Vagina (tissue), 2 donors: ENCODE data around the gene ATP11B. TPM values are rescaled to one million over a fixed set of nuclear protein-coding genes. Genes with fewer than 3 reads are reported as not detected.
A peak's percentile ranks its signal among the peaks of the same experiment; 100 is the strongest.

ENCODE experiments used
- DNase-seq, 2 donors: peaks; one replicate each; pipeline ENCODE4 v3.0.0-alpha.2; 2017; ENCODE audit errors: extremely low spot score in 2 of 2
- H3K27ac ChIP-seq: fragments of 200-600 bp; sonication (generic); one replicate; pipeline ENCODE4 v1.5.1; 2019
- H3K27me3 ChIP-seq: fragments of 200-600 bp; sonication (generic); one replicate; pipeline ENCODE4 v1.5.1; 2019
- H3K36me3 ChIP-seq, 2 donors: fragments of 200-600 bp; sonication (generic); one replicate each; pipeline ENCODE4 v1.5.1; 2017 to 2019
- H3K4me1 ChIP-seq: fragments of 200-600 bp; sonication (generic); one replicate; pipeline ENCODE4 v1.5.1; 2019
- H3K4me3 ChIP-seq, 2 donors: fragments of 200-600 bp; sonication (generic); 1 replicate in 1 of 2; 2 replicates in 1 of 2; pipeline ENCODE4 v1.5.1; 2016 to 2019
- H3K9me3 ChIP-seq: fragments of 200-600 bp; sonication (generic); one replicate; pipeline ENCODE4 v1.5.1; 2019
- CTCF ChIP-seq, 3 experiments: fragments of 450-650 bp in 2 of 3; fragments of 200-600 bp in 1 of 3; sonication (generic) in 1 of 3; IDR thresholded peaks; one replicate each; pipeline ENCODE4 v1.5.1; 2017 to 2019; ENCODE audit warnings: antibody characterized with exemption in 3 of 3, mild to moderate bottlenecking in 2 of 3, moderate library complexity in 2 of 3
- POLR2A ChIP-seq, 2 donors: fragments of 450-650 bp; IDR thresholded peaks; one replicate each; pipeline ENCODE4 v1.6.1; 2017; ENCODE audit warnings: antibody characterized with exemption in 2 of 2, mild to moderate bottlenecking in 2 of 2, moderate library complexity in 2 of 2
- POLR2AphosphoS5 ChIP-seq, 2 donors: sonication (generic); formaldehyde crosslinking; IDR thresholded peaks; one replicate each; pipeline ENCODE4 v1.9.0; 2017; ENCODE audit warnings: antibody characterized with exemption in 2 of 2, mild to moderate bottlenecking in 2 of 2, low read depth in 1 of 2; ENCODE audit not compliant: insufficient read depth in 1 of 2
- intact Hi-C: fragments of 100-400 bp; cut with DNase I; formaldehyde crosslinking; loops from one replicate; pipeline ENCODE4 v1.15.1; 2023
- total RNA-seq: library from RNA; depleted of rRNA; stranded (reverse); fragments of >200 nt; gene quantifications from one replicate; pipeline ENCODE4 v1.2.3, GENCODE V29; 2016

ATP11B gene
- total RNA-seq, 1 donor from 2014 or later = 100 TPM

GRCh38 chr3:182921665-182922355 is 128.5 kb downstream of the ATP11B start:
- intact Hi-C loops = no loop called here
- no peak overlapping the region for H3K4me3 ChIP-seq
- no peak overlapping the region for H3K27ac ChIP-seq
- H3K4me1 ChIP-seq = peaks cover 16% of the 10 kb centered on the region
- no peaks in the 10 kb centered on the region for H3K36me3 ChIP-seq
- TF ChIP-seq CTCF (IDR thresholded peaks at IDR 0.05) (no peak), POLR2A (IDR thresholded peaks at IDR 0.05) (no peak), POLR2AphosphoS5 (IDR thresholded peaks at IDR 0.05; ENCODE audit: insufficient read depth in 1 of 2, low read depth in 1 of 2) (no peak)
- DNase-seq = no peak
- no peaks in the 10 kb centered on the region for H3K27me3 ChIP-seq
- no peaks in the 10 kb centered on the region for H3K9me3 ChIP-seq

- no peak overlapping the region for H3K4me3 ChIP-seq
- H3K27ac ChIP-seq = no peak overlapping the region
- no peaks in the 10 kb centered on the region for H3K27me3 ChIP-seq
- no peaks in the 10 kb centered on the region for H3K36me3 ChIP-seq
- intact Hi-C loops = no loop called here
- TF ChIP-seq POLR2AphosphoS5 (IDR thresholded peaks at IDR 0.05; ENCODE audit: insufficient read depth in 1 of 2, low read depth in 1 of 2) (peak in 1 of 2 donors; percentile 8), CTCF (IDR thresholded peaks at IDR 0.05) (no peak)
- peaks cover 16% of the 10 kb centered on the region for H3K4me1 ChIP-seq
- no peak for DNase-seq
- H3K9me3 ChIP-seq = no peaks in the 10 kb centered on the region
Observed at GRCh38 chr3:182925330-182925943, 132.1 kb downstream of the ATP11B start.

- Histone ChIP-seq H3K9me3 (no peaks in the 10 kb centered on the region), H3K27ac (no peak overlapping the region), H3K4me1 (peaks cover 12% of the 10 kb centered on the region), H3K27me3 (no peaks in the 10 kb centered on the region), H3K36me3 (no peaks in the 10 kb centered on the region), H3K4me3 (no peak overlapping the region)
- DNase-seq = no peak
- intact Hi-C loops = no loop called here
- TF ChIP-seq CTCF (IDR thresholded peaks at IDR 0.05) (no peak), POLR2A (IDR thresholded peaks at IDR 0.05) (no peak), POLR2AphosphoS5 (IDR thresholded peaks at IDR 0.05; ENCODE audit: insufficient read depth in 1 of 2, low read depth in 1 of 2) (no peak)
Observed at GRCh38 chr3:182925944-182926337, 132.6 kb downstream of the ATP11B start.

- Histone ChIP-seq H3K4me1 (no peaks in the 10 kb centered on the region), H3K27ac (no peak overlapping the region), H3K36me3 (no peaks in the 10 kb centered on the region), H3K27me3 (no peaks in the 10 kb centered on the region), H3K4me3 (no peak overlapping the region), H3K9me3 (peaks cover 9% of the 10 kb centered on the region)
- no peak for TF ChIP-seq POLR2A (IDR thresholded peaks at IDR 0.05)
- no peak for TF ChIP-seq POLR2AphosphoS5 (IDR thresholded peaks at IDR 0.05; ENCODE audit: insufficient read depth in 1 of 2, low read depth in 1 of 2)
- TF ChIP-seq CTCF (IDR thresholded peaks at IDR 0.05) = no peak
- intact Hi-C loops = no loop called here
- no peak for DNase-seq
Observed at GRCh38 chr3:182935803-182936202, 142.5 kb downstream of the ATP11B start.

GRCh38 chr3:182936239-182936917 is 143.1 kb downstream of the ATP11B start:
- DNase-seq = no peak
- intact Hi-C loops = no loop called here
- TF ChIP-seq CTCF (IDR thresholded peaks at IDR 0.05) (no peak), POLR2AphosphoS5 (IDR thresholded peaks at IDR 0.05; ENCODE audit: insufficient read depth in 1 of 2, low read depth in 1 of 2) (no peak), POLR2A (IDR thresholded peaks at IDR 0.05) (no peak)
- peaks cover 9% of the 10 kb centered on the region for H3K9me3 ChIP-seq
- H3K4me1 ChIP-seq = no peaks in the 10 kb centered on the region
- H3K27me3 ChIP-seq = no peaks in the 10 kb centered on the region
- H3K27ac ChIP-seq = no peak overlapping the region
- H3K36me3 ChIP-seq = no peaks in the 10 kb centered on the region
- H3K4me3 ChIP-seq = no peak overlapping the region
